Measurements from ENCODE around the gene DHRS3. TPM values are rescaled to one million over a fixed set of nuclear protein-coding genes. Genes with fewer than 3 reads are reported as not detected.
"Not testable (repeated sequence)": the region's sequence is repeated elsewhere in the genome, so short reads cannot be mapped to it uniquely, and the experiment has no call there.

Gene DHRS3
- total RNA-seq, 1 donor, result 161 TPM

DNA sequence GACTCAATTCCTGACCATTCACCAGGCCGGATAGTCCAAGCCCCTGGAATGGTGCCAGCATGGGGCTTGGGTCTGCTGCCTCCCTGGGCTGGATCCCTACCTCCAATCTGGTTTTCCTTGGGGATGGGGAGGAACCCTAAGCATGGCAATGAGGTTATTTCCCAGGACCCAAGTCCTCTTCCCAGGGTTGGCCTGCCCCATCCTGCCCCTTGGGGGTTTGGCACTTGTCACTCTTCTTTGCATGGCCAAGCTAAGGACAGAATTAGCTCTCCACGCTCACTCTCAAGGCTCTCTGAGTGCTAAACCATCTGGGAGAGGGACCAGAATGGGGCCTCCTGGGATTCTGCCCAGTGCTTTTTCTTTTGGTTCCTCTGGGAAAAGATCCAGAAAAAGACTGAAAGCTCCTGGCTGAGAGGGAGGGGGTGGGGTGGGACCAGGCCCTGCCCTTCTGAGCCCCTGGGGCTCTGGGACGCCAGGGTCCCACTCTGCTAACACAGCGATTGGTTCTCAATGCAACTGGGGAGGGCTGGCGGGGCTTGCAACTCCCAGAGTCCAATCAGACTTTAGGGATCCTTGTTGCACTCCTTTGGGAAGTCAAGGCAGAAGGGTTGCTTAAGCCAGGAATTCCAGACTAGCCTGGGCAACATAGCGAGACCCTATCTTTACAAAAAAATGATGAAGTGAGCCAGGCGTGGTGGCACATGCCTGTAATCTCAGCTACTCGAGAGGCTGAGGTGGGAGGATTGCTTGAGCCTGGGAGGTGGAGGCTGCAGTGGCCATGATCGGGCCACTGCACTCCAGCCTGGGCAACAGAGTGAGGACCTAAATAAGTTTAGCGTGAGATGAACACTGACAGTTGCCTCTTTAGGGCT, 52.7 kb downstream of the DHRS3 start:
- peak; percentile 72 for DNase-seq (ENCODE audit: insufficient read length, low spot score, missing footprints)
- TF ChIP-seq, protein P1, sequence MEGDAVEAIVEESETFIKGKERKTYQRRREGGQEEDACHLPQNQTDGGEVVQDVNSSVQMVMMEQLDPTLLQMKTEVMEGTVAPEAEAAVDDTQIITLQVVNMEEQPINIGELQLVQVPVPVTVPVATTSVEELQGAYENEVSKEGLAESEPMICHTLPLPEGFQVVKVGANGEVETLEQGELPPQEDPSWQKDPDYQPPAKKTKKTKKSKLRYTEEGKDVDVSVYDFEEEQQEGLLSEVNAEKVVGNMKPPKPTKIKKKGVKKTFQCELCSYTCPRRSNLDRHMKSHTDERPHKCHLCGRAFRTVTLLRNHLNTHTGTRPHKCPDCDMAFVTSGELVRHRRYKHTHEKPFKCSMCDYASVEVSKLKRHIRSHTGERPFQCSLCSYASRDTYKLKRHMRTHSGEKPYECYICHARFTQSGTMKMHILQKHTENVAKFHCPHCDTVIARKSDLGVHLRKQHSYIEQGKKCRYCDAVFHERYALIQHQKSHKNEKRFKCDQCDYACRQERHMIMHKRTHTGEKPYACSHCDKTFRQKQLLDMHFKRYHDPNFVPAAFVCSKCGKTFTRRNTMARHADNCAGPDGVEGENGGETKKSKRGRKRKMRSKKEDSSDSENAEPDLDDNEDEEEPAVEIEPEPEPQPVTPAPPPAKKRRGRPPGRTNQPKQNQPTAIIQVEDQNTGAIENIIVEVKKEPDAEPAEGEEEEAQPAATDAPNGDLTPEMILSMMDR (IDR thresholded peaks at IDR 0.05; ENCODE audit: extremely low read depth, low read depth, low read length), result no peak
- Histone ChIP-seq H3K36me3 (ENCODE audit: insufficient read depth, low read length) (peaks cover 20% of the 10 kb centered on the region), H4K20me1 (ENCODE audit: insufficient read depth, low read length) (no peaks in the 10 kb centered on the region), H3K27ac (ENCODE audit: low read depth, low read length) (no peak overlapping the region), H3K4me2 (ENCODE audit: insufficient read depth, low read length) (no peak overlapping the region), H3K79me2 (ENCODE audit: insufficient read depth, low read length) (no peaks in the 10 kb centered on the region), H3K4me1 (ENCODE audit: insufficient read depth, low read length) (no peaks in the 10 kb centered on the region), H3K4me3 (ENCODE audit: insufficient read depth, low read length) (no peak overlapping the region), H3K27me3 (ENCODE audit: insufficient read depth, low read length) (no peaks in the 10 kb centered on the region), H2AFZ (ENCODE audit: low read length) (no peak overlapping the region), H3K9me3 (ENCODE audit: low read depth, low read length) (peaks cover 11% of the 10 kb centered on the region)

DNA sequence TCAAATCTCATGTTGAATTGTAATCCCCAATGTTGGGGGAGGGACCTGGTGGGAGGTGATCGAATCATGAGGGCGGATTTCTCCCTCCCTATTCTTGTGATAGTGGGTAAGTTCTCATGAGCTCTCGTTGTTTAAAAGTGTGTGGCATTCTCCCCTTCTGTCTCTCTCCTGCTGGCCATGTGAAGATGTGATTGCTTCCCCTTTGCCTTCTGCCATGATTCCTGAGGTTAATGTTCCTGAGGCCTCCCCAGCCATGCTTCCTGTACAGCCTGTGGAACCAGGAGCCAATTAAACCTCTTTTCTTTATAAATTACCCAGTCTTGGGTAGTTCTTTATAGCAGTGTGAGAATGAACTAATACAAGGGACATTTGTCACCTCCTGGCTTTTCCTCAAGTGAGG, 53.8 kb downstream of the DHRS3 start:
- DNase-seq (ENCODE audit: insufficient read length, low spot score, missing footprints), result not testable (repeated sequence)
- H3K36me3 ChIP-seq (ENCODE audit: insufficient read depth, low read length), result peaks cover 14% of the 10 kb centered on the region

DNA sequence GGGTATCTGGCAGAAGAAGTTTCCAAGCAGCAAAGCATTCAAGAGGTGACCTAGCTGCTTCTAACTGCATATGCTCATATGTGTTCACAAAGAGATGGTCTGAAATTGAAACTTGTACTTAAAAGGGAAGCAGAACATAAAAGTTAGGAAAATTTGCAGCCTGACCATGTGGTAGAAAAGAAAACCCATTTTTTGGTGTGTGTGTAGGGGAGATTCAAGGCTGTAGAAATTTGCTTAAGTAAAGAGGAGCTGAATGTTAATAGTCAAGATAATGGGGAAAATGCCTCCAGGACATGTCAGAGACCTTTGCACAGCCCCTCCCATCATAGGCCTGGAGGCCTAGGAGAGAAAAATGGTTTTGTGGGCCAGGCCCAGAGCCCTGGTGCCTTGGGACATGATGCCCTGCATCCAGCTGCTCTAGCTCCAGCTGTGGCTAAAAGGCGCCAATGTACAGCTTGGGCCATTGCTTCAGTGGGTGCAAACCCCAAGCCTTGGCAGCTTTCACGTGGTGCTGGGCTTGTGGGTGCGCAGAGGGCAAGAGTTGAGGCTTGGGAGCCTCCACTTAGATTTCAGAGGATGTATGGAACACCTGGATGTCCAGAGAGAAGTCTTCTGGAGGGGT, 54.9 kb downstream of the DHRS3 start:
- Histone ChIP-seq H4K20me1 (ENCODE audit: insufficient read depth, low read length) (no peaks in the 10 kb centered on the region), H3K4me1 (ENCODE audit: insufficient read depth, low read length) (no peaks in the 10 kb centered on the region), H3K27ac (ENCODE audit: low read depth, low read length) (no peak overlapping the region), H3K9me3 (ENCODE audit: low read depth, low read length) (peaks cover 11% of the 10 kb centered on the region), H3K36me3 (ENCODE audit: insufficient read depth, low read length) (peaks cover 11% of the 10 kb centered on the region), H3K4me2 (ENCODE audit: insufficient read depth, low read length) (no peak overlapping the region), H3K4me3 (ENCODE audit: insufficient read depth, low read length) (no peak overlapping the region), H3K79me2 (ENCODE audit: insufficient read depth, low read length) (no peaks in the 10 kb centered on the region), H2AFZ (ENCODE audit: low read length) (no peak overlapping the region), H3K27me3 (ENCODE audit: insufficient read depth, low read length) (no peaks in the 10 kb centered on the region)
- TF ChIP-seq, protein P1 (IDR thresholded peaks at IDR 0.05; ENCODE audit: extremely low read depth, low read depth, low read length), result no peak
- no peak for DNase-seq (ENCODE audit: insufficient read length, low spot score, missing footprints)

More for the DNA sequence above, 53.8 kb downstream of the DHRS3 start:
- H3K4me2 ChIP-seq (ENCODE audit: insufficient read depth, low read length); H3K79me2 ChIP-seq (ENCODE audit: insufficient read depth, low read length); H4K20me1 ChIP-seq (ENCODE audit: insufficient read depth, low read length); H3K27me3 ChIP-seq (ENCODE audit: insufficient read depth, low read length); H2AFZ ChIP-seq (ENCODE audit: low read length); H3K27ac ChIP-seq (ENCODE audit: low read depth, low read length); H3K4me1 ChIP-seq (ENCODE audit: insufficient read depth, low read length); H3K4me3 ChIP-seq (ENCODE audit: insufficient read depth, low read length): not testable (repeated sequence)
- peaks cover 11% of the 10 kb centered on the region for H3K9me3 ChIP-seq (ENCODE audit: low read depth, low read length)

GRCh38 chr1:12561121-12561520, 56.9 kb downstream of the DHRS3 start:
- Histone ChIP-seq H4K20me1 (ENCODE audit: insufficient read depth, low read length) (no peaks in the 10 kb centered on the region), H3K4me2 (ENCODE audit: insufficient read depth, low read length) (no peak overlapping the region), H3K4me1 (ENCODE audit: insufficient read depth, low read length) (peaks cover 16% of the 10 kb centered on the region), H2AFZ (ENCODE audit: low read length) (no peak overlapping the region), H3K27ac (ENCODE audit: low read depth, low read length) (no peak overlapping the region), H3K27me3 (ENCODE audit: insufficient read depth, low read length) (no peaks in the 10 kb centered on the region), H3K4me3 (ENCODE audit: insufficient read depth, low read length) (no peak overlapping the region), H3K9me3 (ENCODE audit: low read depth, low read length) (peaks cover 11% of the 10 kb centered on the region), H3K36me3 (ENCODE audit: insufficient read depth, low read length) (no peaks in the 10 kb centered on the region), H3K79me2 (ENCODE audit: insufficient read depth, low read length) (no peaks in the 10 kb centered on the region)
- no peak for DNase-seq (ENCODE audit: insufficient read length, low spot score, missing footprints)
- TF ChIP-seq, protein P1 (IDR thresholded peaks at IDR 0.05; ENCODE audit: extremely low read depth, low read depth, low read length), result no peak

All from osteoblast (primary cell).